Central memory CD8-positive, alpha-beta T cell (primary cell): ENCODE data around the gene CTTNBP2.

Source experiments
- ATAC-seq: fragments of 150-1000 bp; cut with Tn5 transposase; replicated peaks from 2 replicates; pipeline ENCODE4 v1.10.0; 2022; ENCODE audit warnings: mild to moderate bottlenecking, moderate FRiP score, moderate number of reproducible peaks; ENCODE audit not compliant: poor library complexity, severe bottlenecking; ENCODE audit errors: extremely low read depth
- DNase-seq, 2 donors: peaks; one replicate each; pipeline ENCODE4 v3.0.0; 2021; ENCODE audit warnings: low spot score in 2 of 2
- H3K27ac Mint-ChIP-seq: one replicate; pipeline ENCODE4 v1.8.0; 2022; ENCODE audit warnings: low read depth, mild to moderate bottlenecking, moderate library complexity, mixed read lengths
- H3K27me3 Mint-ChIP-seq: one replicate; pipeline ENCODE4 v1.8.0; 2022; ENCODE audit warnings: mixed read lengths
- H3K36me3 Mint-ChIP-seq: one replicate; pipeline ENCODE4 v1.8.0; 2022; ENCODE audit warnings: mild to moderate bottlenecking, moderate library complexity, mixed read lengths; ENCODE audit not compliant: insufficient read depth
- H3K4me1 Mint-ChIP-seq: one replicate; pipeline ENCODE4 v1.8.0; 2022; ENCODE audit warnings: mixed read lengths
- H3K4me3 Mint-ChIP-seq: one replicate; pipeline ENCODE4 v1.8.0; 2022; ENCODE audit warnings: mild to moderate bottlenecking, moderate library complexity, mixed read lengths
- H3K9me3 Mint-ChIP-seq: one replicate; pipeline ENCODE4 v1.8.0; 2022; ENCODE audit warnings: mixed read lengths

The CTTNBP2 gene

DNA sequence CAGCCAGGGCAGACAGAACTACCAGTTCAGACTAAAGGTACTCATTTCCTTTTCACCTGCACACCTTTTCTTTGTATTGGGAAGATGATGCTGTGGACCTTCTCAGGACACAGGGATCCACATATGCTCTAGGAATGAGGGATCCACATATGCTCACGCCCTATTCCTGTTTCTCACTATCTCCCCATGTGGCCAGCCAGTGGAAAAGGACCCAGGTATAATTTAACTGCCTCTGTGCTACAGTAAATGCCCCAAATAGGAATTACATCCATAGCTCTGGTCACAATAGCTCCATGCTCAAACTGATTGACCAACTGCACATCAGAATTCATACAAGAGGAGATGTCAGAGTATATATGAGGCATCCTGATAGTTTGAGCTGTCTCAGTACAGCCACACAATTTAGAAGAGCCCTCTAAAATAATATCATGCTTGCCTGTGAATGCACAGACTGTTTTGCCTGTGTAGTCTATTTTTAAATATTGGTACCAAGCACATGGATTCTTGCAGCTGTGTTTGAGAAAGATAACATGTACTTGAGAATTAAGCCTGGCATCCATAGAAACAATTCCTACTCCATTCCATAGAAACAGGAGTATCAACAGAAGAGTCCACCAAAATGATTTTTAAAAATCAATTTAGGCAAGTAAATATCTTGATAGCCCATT, 43.7 kb downstream of the CTTNBP2 start:
- DNase-seq = no peak

DNA sequence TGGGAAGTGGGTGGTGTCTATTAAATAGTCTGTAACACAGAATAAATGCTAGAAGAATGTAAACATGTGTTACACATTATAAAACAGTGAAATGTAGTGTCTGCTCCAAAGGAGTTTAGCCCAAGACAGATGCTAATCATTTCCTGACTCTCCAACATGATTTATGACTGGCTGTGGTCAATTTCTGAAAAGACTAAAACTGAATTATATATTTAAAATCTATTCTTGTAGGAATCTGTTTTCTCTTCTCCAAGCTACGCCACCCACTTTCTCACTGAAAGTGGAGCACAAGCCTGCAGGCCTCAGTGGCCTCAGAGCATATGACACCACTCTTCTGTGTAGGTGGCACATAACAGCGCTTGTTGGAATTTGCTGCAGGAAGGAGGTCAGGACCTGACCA, 44.4 kb downstream of the CTTNBP2 start:
- peaks cover 17% of the 10 kb centered on the region for H3K9me3 Mint-ChIP-seq
- H3K27ac Mint-ChIP-seq = no peak overlapping the region
- H3K4me3 Mint-ChIP-seq = no peak overlapping the region
- no peak for DNase-seq
- peaks cover 9% of the 10 kb centered on the region for H3K27me3 Mint-ChIP-seq
- ATAC-seq = no peak
- H3K36me3 Mint-ChIP-seq = no peaks in the 10 kb centered on the region
- H3K4me1 Mint-ChIP-seq = no peaks in the 10 kb centered on the region

More for the DNA sequence above, 43.7 kb downstream of the CTTNBP2 start:
- Mint-ChIP-seq H3K4me3 (no peak overlapping the region), H3K9me3 (peaks cover 17% of the 10 kb centered on the region), H3K36me3 (no peaks in the 10 kb centered on the region), H3K27me3 (peaks cover 9% of the 10 kb centered on the region), H3K4me1 (no peaks in the 10 kb centered on the region), H3K27ac (no peak overlapping the region)
- no peak for ATAC-seq

DNA sequence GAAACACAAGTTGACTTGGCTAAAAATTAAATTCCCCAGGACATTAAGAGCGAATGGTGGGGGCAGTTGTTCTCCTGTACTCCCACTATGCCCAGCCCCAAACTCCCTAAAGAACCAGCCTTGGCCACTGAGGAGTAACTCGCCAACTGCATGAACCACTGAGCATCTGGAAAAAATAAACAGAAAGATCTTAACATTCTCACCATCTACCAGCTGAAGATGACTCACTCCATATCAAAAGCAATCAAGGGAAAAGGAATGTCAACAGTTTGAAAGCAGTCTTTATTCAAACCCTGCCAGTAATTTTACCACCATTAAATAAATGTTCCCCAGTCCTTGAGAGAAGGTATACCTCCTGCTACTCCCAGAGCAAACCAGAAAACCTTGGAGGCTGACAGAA, 45.4 kb downstream of the CTTNBP2 start:
- peaks cover under 1% of the 10 kb centered on the region for H3K27me3 Mint-ChIP-seq
- no peak overlapping the region for H3K27ac Mint-ChIP-seq
- ATAC-seq (no peak), DNase-seq (no peak)
- H3K4me1 Mint-ChIP-seq = no peaks in the 10 kb centered on the region
- H3K4me3 Mint-ChIP-seq = no peak overlapping the region
- no peaks in the 10 kb centered on the region for H3K36me3 Mint-ChIP-seq
- peaks cover 9% of the 10 kb centered on the region for H3K9me3 Mint-ChIP-seq

DNA sequence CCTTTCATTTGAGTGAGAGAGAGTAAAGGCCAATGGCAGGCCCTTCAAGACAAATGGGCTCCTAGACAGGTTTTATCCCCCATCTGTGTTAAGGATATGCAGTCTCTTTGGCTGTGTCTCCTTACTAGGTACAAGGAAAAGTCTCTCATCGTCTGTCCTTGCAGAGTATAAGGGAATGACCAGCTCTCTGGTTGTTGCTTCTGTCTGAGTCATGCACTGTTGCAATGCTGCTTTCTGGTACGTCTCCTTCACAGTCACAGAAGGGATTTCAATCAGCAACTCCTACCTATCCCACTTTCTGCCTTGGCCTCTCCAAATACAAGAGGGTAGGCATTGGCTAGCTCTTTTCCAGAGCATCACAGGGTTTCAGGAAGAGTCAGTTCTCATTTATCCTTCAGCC, 48.1 kb downstream of the CTTNBP2 start:
- H3K36me3 Mint-ChIP-seq = no peaks in the 10 kb centered on the region
- no peaks in the 10 kb centered on the region for H3K27me3 Mint-ChIP-seq
- no peaks in the 10 kb centered on the region for H3K9me3 Mint-ChIP-seq
- DNase-seq (no peak), ATAC-seq (no peak)
- no peaks in the 10 kb centered on the region for H3K4me1 Mint-ChIP-seq
- no peak overlapping the region for H3K4me3 Mint-ChIP-seq
- no peak overlapping the region for H3K27ac Mint-ChIP-seq

DNA sequence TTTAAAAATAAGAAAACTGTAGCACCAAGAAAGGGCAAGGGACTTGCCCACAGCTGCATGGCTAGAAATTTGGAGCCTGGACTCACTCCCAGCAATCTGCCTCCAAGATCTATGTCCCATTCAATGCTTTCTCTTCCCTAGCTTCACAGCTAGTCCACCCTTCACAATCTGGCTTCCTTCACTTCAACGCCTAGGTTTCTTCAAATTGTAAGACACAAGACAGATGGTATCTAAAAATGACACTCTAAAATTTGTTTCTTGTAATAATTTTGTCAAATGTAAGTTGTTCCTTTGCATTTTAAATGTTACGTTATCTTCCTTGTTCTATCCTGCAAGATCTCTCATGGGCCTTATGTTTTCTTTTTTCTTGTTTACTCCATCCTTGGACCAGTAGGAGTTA, 48.6 kb downstream of the CTTNBP2 start:
- no peaks in the 10 kb centered on the region for H3K9me3 Mint-ChIP-seq
- no peak for ATAC-seq
- no peak for DNase-seq
- no peak overlapping the region for H3K27ac Mint-ChIP-seq
- H3K36me3 Mint-ChIP-seq = no peaks in the 10 kb centered on the region
- H3K4me1 Mint-ChIP-seq = no peaks in the 10 kb centered on the region
- no peak overlapping the region for H3K4me3 Mint-ChIP-seq
- no peaks in the 10 kb centered on the region for H3K27me3 Mint-ChIP-seq

DNA sequence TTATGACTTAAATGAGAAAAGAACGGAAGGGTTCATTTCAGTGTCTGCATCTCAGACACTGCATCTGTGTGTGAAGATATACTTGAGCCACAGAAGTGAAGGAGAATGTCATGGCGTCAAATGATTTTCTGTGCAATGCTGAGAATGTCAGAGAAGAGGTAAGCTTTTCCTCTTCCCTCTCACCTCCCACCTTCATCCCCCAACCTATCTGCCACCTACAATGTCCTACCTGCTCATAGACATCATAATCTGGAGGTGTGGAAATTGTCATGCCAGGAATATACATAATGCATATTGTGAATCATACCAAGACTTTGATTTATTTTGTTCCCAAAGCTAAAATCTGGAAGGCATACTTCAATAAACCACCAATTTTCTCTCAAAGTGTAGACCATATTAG, 53.7 kb downstream of the CTTNBP2 start:
- Mint-ChIP-seq H3K27me3 (no peaks in the 10 kb centered on the region), H3K4me3 (no peak overlapping the region), H3K9me3 (no peaks in the 10 kb centered on the region), H3K4me1 (no peaks in the 10 kb centered on the region), H3K36me3 (no peaks in the 10 kb centered on the region), H3K27ac (no peak overlapping the region)
- ATAC-seq (no peak), DNase-seq (no peak)

DNA sequence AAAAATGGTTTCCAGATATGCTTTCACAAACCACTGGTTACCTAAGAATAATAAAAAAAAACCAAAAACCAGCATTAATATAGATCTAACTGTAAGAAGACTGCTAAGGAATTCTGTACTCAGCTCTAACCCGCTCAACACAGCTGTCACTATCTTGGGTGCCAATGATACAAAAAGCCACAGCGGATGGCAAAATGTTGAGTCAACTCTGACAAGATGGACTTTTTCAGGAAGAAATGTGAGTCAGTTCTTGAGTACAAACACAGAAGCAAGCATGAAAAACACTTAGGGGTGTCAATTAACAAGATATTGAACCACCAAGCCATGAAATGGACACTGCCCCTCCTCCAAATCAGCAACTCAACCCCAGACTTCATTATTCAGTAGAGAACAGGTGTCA, 55.0 kb downstream of the CTTNBP2 start:
- Mint-ChIP-seq H3K9me3 (no peaks in the 10 kb centered on the region), H3K36me3 (no peaks in the 10 kb centered on the region), H3K4me1 (no peaks in the 10 kb centered on the region), H3K27ac (no peak overlapping the region), H3K4me3 (no peak overlapping the region), H3K27me3 (no peaks in the 10 kb centered on the region)
- ATAC-seq (no peak), DNase-seq (no peak)

DNA sequence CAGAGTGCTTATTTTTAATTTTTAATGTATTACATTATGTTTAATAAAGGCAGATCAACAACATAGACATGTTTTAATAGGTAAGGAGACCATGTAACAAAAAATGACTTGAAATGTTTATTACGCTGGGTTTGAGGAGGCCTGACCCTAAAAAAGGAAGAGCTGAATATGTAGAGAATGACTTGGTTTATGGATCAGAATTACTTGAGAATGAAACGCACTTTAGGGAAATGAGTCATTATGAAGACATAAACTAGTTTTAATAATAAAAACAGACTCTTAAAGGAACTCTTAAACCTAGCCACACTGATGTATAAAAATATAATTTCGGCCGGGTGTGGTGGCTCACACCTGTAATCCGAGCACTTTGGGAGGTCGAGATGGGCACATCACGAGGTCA, 56.5 kb downstream of the CTTNBP2 start:
- no peak overlapping the region for H3K27ac Mint-ChIP-seq
- no peaks in the 10 kb centered on the region for H3K36me3 Mint-ChIP-seq
- H3K9me3 Mint-ChIP-seq = no peaks in the 10 kb centered on the region
- no peak overlapping the region for H3K4me3 Mint-ChIP-seq
- H3K4me1 Mint-ChIP-seq = no peaks in the 10 kb centered on the region
- no peak for DNase-seq
- H3K27me3 Mint-ChIP-seq = no peaks in the 10 kb centered on the region
- no peak for ATAC-seq

DNA sequence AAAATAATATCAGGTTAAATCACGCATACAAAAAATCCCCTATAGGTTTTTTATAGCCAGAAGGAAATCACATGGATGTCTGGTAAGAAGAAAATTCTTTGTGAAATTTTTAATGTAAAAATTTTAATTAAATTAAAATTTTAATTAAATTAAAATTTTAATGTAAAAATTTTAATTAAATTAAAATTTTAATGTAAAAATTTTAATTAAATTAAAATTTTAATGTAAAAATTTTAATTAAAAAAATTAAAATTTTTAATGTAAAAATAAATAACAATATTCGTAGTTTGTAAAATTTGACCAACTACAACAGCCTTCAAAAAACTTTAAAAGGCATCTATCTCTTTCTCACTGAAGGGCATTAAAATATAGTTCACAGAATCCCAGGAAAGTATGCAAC, 61.5 kb downstream of the CTTNBP2 start:
- no peak overlapping the region for H3K4me3 Mint-ChIP-seq
- no peak overlapping the region for H3K27ac Mint-ChIP-seq
- ATAC-seq (no peak), DNase-seq (no peak)
- H3K4me1 Mint-ChIP-seq = no peaks in the 10 kb centered on the region
- no peaks in the 10 kb centered on the region for H3K36me3 Mint-ChIP-seq
- no peaks in the 10 kb centered on the region for H3K27me3 Mint-ChIP-seq
- no peaks in the 10 kb centered on the region for H3K9me3 Mint-ChIP-seq

DNA sequence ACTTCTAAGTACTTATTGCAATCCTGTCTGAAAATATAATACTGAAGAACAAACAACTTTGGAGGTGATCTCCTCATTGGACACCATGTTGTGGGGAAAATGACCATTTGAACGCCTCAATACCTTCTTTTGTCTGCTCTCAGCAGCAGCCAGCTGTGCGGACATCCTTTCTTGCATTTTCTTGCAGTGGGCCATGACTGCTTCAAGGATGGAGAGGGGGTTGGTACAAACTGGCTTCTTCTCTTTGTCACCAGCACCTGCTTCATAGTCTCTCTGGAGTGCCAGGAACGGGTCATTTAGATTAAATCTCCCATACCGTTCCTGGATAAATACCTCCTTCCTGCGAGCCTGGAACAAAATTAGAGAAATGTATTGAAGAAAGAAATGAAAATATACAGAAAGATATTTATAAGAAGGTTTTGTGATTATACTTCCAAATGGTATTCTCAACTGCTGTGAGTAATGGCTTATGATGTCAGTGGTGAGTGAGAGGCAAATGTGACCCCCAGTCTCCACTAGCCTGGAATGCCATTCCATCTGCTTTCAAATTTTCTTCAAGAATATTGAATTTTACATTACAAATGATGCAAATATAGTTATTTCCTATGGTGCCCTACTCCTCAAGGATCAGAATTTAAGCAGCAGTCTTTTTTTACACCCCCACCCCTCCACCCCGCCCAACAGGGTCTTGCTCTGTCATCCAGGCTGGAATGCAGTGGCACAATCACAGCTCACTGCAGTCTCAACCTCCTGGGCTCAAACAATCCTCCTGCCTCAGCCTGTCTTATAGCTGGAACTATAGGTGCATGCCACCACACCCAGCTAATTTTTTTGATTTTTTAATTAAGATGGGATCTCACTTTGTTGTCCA, 62.4 kb downstream of the CTTNBP2 start:
- DNase-seq = no peak

DNA sequence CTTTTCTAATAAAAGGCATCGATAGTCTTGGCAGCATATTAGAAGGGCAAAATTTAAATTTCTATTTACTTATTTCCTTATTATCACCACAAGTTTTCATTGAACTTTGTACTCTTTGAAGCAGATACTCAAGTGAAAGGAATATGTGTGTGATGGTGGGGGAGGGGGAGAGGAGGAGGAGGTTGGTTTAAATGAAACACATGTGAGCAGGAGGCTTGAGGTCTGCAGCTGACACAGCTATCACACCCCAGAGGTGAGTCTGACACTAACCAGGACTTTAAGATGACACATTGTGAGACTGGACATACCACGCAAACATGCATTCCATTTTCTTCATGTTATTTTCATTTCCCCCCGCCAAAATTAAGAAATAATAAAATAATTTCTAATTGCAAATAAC, 63.3 kb downstream of the CTTNBP2 start:
- no peaks in the 10 kb centered on the region for H3K9me3 Mint-ChIP-seq
- ATAC-seq = no peak
- no peak for DNase-seq
- no peak overlapping the region for H3K4me3 Mint-ChIP-seq
- no peaks in the 10 kb centered on the region for H3K27me3 Mint-ChIP-seq
- no peaks in the 10 kb centered on the region for H3K4me1 Mint-ChIP-seq
- no peaks in the 10 kb centered on the region for H3K36me3 Mint-ChIP-seq
- H3K27ac Mint-ChIP-seq = no peak overlapping the region

More for the DNA sequence above, 62.4 kb downstream of the CTTNBP2 start:
- H3K9me3 Mint-ChIP-seq = no peaks in the 10 kb centered on the region
- no peak for ATAC-seq
- no peaks in the 10 kb centered on the region for H3K4me1 Mint-ChIP-seq
- no peaks in the 10 kb centered on the region for H3K27me3 Mint-ChIP-seq
- H3K36me3 Mint-ChIP-seq = no peaks in the 10 kb centered on the region
- no peak overlapping the region for H3K4me3 Mint-ChIP-seq
- no peak overlapping the region for H3K27ac Mint-ChIP-seq

DNA sequence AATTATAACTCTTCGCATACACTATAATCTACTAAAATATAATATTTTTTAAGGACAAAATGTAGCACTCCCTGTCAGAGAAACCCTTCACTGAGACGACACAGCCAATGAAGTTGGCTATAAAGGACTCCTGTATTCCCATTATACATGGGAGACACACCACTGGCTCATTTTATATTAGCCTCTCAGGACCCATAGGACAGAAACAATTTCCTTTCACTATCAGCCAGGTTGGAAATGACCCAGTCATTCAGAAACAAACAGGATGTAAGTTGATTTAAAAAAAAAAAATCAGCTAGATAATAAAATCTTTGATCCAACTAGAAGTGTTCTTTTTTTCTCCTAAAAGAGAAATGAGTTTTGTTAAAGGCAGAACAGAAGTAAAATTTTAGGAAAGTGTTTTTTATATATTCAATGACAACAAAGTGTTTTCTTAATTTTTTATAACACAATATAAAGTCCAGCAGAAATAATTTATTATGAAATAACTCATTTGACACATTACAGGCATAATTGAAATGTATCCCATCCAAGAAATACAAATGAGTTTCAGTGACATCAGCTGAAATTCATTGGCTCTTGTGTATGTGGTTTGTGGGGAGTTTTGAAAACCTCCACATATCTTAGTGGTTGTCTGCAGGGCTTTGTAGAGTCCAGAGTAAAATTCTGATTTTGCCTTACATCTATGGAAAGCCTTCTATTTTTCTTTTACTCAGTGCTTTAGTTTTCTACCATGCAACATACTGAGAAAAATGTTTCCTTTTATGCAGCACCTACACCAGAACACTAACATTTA, 64.1 kb downstream of the CTTNBP2 start:
- no peak for DNase-seq
- H3K9me3 Mint-ChIP-seq = no peaks in the 10 kb centered on the region
- no peaks in the 10 kb centered on the region for H3K36me3 Mint-ChIP-seq
- no peak overlapping the region for H3K4me3 Mint-ChIP-seq
- no peak overlapping the region for H3K27ac Mint-ChIP-seq
- ATAC-seq = no peak
- H3K27me3 Mint-ChIP-seq = no peaks in the 10 kb centered on the region
- no peaks in the 10 kb centered on the region for H3K4me1 Mint-ChIP-seq
